Smooth muscle cell of bladder (primary cell): ENCODE measurements around the gene ATXN7L2. TPM values are rescaled to one million over a fixed set of nuclear protein-coding genes. Genes with fewer than 3 reads are reported as not detected.

Source experiments
- total RNA-seq: library from RNA; depleted of rRNA; stranded (reverse); fragments of >200 nt; gene quantifications from 2 replicates; pipeline ENCODE4 v1.2.3, GENCODE V29; 2014

ATXN7L2 gene
- total RNA-seq = 0.85 and 1.5 TPM in 2 replicates

GRCh38 chr1:109483672-109484518, at the start of gene ATXN7L2:
Gene ATXN7L2 (plus strand): TSS chr1:109483905. CDS start chr1:109483954, 49 bp downstream.

GRCh38 chr1:109466452-109467300, 17.0 kb upstream of the ATXN7L2 start, which contains the start of gene SYPL2:
Gene SYPL2 (plus strand): TSS chr1:109466546. CDS start chr1:109466844, 298 bp downstream.

GRCh38 chr1:109493805-109494539, 10.3 kb downstream of the ATXN7L2 start, which contains the start of gene CYB561D1:
Gene CYB561D1 (plus strand): TSS chr1:109494094. CDS start chr1:109494140, 46 bp downstream.

GRCh38 chr1:109509176-109510134, 25.8 kb downstream of the ATXN7L2 start, which contains the start of gene AMIGO1:
Gene AMIGO1 (minus strand): TSS chr1:109509727. CDS start chr1:109508912, 815 bp downstream.

GRCh38 chr1:109539676-109540075, 56.0 kb downstream of the ATXN7L2 start, which contains the start of gene GPR61:
Gene GPR61 (plus strand): TSS chr1:109539872. CDS start chr1:109543023, 3,151 bp downstream.

Other genes with a start within 250 kb of the ATXN7L2 start
- gene CELSR2, start 234.4 kb upstream of the ATXN7L2 start, total RNA-seq = 1.00 and 1.5 TPM in 2 replicates
- 1.8 and 2.3 TPM in 2 replicates for gene PSRC1, start 200.8 kb upstream of the ATXN7L2 start, total RNA-seq
- gene MYBPHL, start 176.9 kb upstream of the ATXN7L2 start, total RNA-seq = not detected in 2 replicates
- 3.3 and 4.7 TPM in 2 replicates for gene SORT1, start 86.0 kb upstream of the ATXN7L2 start, total RNA-seq
- 39.1 and 43.8 TPM in 2 replicates for gene PSMA5, start 57.5 kb upstream of the ATXN7L2 start, total RNA-seq
- gene SYPL2, start 17.4 kb upstream of the ATXN7L2 start, total RNA-seq = 0.28 and 0.46 TPM in 2 replicates
- gene CYB561D1, start 10.2 kb downstream of the ATXN7L2 start, total RNA-seq = 3.6 TPM in 2 replicates
- gene AMIGO1, start 25.8 kb downstream of the ATXN7L2 start, total RNA-seq = 1.6 and 2.0 TPM in 2 replicates
- gene GPR61, start 56.0 kb downstream of the ATXN7L2 start, total RNA-seq = 0.28 TPM in 2 replicates
- gene GNAI3, start 64.7 kb downstream of the ATXN7L2 start, total RNA-seq = 11.7 and 13.7 TPM in 2 replicates
- gene GNAT2, start 135.7 kb downstream of the ATXN7L2 start, total RNA-seq = 0.28 and 0.37 TPM in 2 replicates
- 73.5 and 83.7 TPM in 2 replicates for gene AMPD2, start 135.9 kb downstream of the ATXN7L2 start, total RNA-seq
- gene GSTM4, start 172.2 kb downstream of the ATXN7L2 start, total RNA-seq = 14.8 and 18.4 TPM in 2 replicates
- gene GSTM2, start 184.2 kb downstream of the ATXN7L2 start, total RNA-seq = 16.2 and 20.0 TPM in 2 replicates
- 9.0 and 9.6 TPM in 2 replicates for gene GSTM1, start 203.9 kb downstream of the ATXN7L2 start, total RNA-seq
- gene GSTM5, start 228.3 kb downstream of the ATXN7L2 start, total RNA-seq = 8.5 and 13.3 TPM in 2 replicates